Suprapubic skin (tissue), 4 donors: ENCODE data around the gene ROBO1.

Source experiments
- EP300 ChIP-seq: sonication (generic); formaldehyde crosslinking; IDR thresholded peaks from one replicate; pipeline ENCODE4 v1.6.1; 2017; ENCODE audit warnings: antibody characterized with exemption
- POLR2A ChIP-seq, 2 donors: fragments of 450-650 bp; IDR thresholded peaks; one replicate each; pipeline ENCODE4 v1.6.1; 2017; ENCODE audit warnings: antibody characterized with exemption in 2 of 2, mild to moderate bottlenecking in 2 of 2, moderate library complexity in 2 of 2
- POLR2AphosphoS5 ChIP-seq, 3 donors: sonication (generic); formaldehyde crosslinking; IDR thresholded peaks; one replicate each; pipeline ENCODE4 v1.6.1; 2017; ENCODE audit warnings: antibody characterized with exemption in 3 of 3
- TF ChIP-seq, protein P1 (sequence below), 2 donors: fragments of 200-600 bp in 1 of 2; fragments of 450-650 bp in 1 of 2; sonication (generic) in 1 of 2; IDR thresholded peaks; one replicate each; pipeline ENCODE4 v1.5.1; 2016 to 2019; ENCODE audit warnings: antibody characterized with exemption in 2 of 2, mild to moderate bottlenecking in 1 of 2, moderate library complexity in 1 of 2

DNA sequence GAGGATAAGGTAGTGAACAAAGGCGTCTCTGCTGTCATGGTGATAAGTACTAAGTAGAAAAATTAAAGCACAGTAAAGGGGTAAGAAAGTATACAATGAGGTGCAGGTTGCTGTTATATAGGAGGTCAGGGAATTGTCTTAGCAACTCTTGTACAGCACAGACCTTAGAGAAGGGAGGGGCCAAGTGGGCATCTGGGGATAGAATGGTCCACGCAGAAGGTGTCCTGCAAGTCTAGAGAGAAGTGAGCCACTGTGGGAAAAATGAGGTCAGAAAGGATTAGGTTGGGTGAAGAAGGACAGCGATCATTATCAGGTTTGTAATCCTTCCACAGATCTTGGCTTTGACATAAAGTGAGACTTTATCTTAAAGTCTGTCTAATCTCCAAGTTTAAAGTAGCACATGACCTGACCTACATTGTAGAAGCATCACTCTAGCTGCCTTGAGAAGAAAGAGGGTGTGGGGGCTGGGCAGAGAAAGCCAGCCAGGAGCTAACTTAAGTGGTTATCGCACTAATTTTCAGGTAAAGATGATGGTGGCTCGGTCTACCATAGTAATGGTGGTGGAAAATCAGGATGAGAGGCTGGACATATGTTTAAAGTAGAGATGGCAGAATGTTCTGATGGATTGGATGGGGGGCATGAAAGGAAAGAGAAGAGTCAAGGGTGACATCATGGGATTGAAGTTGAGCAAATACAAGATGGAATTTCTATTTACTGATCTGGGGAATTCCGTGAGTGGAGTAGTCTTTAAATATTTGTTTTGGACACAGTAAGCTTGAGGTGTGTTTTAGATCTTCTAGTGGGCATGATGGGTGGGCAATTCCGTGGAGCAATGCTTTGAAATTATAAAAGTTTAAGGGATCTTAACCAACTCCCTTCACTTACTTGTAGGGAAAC, 919.2 kb downstream of the ROBO1 start:
- TF ChIP-seq POLR2A (IDR thresholded peaks at IDR 0.05) (no peak), POLR2AphosphoS5 (IDR thresholded peaks at IDR 0.05) (no peak), EP300 (no peak)
- TF ChIP-seq, protein P1, sequence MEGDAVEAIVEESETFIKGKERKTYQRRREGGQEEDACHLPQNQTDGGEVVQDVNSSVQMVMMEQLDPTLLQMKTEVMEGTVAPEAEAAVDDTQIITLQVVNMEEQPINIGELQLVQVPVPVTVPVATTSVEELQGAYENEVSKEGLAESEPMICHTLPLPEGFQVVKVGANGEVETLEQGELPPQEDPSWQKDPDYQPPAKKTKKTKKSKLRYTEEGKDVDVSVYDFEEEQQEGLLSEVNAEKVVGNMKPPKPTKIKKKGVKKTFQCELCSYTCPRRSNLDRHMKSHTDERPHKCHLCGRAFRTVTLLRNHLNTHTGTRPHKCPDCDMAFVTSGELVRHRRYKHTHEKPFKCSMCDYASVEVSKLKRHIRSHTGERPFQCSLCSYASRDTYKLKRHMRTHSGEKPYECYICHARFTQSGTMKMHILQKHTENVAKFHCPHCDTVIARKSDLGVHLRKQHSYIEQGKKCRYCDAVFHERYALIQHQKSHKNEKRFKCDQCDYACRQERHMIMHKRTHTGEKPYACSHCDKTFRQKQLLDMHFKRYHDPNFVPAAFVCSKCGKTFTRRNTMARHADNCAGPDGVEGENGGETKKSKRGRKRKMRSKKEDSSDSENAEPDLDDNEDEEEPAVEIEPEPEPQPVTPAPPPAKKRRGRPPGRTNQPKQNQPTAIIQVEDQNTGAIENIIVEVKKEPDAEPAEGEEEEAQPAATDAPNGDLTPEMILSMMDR (IDR thresholded peaks at IDR 0.05) = no peak
